DMS 273 treated with DMSO at 0.1 percent for 48 hours (cell line): ENCODE data around the gene OST4.
"Not testable (repeated sequence)": the region's sequence is repeated elsewhere in the genome, so short reads cannot be mapped to it uniquely, and the experiment has no call there.

ENCODE experiments used
- DNase-seq: peaks from one replicate; lab custom pipeline; 2025; lab: John Stamatoyannopoulos, UW

The OST4 gene

DNA sequence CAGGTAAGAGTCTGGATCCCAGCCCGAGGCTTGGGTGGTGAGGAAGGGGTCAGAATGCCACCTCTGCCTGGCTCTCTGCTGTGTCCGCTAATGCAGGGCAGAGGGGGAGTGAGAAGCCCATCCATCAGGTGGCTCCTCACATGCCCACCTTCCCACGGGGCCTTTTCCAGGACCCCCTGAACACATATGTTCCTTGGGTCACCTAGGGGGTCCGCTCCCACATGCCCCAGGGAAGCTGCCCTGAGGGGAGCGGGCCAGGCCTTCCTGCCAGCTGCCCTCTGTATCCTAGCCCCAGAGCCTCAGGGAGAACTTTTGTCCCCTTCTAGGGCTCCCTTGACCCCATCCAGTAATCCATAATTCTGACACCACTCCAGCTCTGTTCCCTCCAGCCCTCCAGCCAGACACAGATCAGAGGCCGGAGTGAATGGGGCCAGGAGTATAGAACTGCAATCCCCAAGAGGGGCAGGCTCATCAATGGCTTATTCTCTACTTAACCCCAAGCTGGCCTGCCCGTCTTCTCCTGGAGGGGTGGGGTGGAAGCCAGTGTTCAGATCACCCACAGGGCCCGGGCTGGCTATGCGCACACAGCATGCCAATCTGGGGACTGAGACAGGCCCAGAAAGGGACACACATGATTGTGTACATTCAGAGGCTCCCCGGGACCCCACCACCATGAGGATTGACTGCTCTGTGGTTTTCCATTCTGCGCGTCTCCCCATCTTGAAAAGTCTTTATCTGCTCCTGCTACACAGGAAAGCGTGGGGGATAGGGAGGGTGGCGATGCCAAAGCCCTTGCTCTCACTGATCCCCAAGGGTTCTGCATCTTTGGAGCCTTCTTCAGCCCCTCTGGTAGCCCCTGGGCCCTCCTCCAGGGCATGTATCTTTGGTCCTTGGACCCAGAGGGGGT lies 8.0 kb upstream of the OST4 start:
- no peak for DNase-seq

DNA sequence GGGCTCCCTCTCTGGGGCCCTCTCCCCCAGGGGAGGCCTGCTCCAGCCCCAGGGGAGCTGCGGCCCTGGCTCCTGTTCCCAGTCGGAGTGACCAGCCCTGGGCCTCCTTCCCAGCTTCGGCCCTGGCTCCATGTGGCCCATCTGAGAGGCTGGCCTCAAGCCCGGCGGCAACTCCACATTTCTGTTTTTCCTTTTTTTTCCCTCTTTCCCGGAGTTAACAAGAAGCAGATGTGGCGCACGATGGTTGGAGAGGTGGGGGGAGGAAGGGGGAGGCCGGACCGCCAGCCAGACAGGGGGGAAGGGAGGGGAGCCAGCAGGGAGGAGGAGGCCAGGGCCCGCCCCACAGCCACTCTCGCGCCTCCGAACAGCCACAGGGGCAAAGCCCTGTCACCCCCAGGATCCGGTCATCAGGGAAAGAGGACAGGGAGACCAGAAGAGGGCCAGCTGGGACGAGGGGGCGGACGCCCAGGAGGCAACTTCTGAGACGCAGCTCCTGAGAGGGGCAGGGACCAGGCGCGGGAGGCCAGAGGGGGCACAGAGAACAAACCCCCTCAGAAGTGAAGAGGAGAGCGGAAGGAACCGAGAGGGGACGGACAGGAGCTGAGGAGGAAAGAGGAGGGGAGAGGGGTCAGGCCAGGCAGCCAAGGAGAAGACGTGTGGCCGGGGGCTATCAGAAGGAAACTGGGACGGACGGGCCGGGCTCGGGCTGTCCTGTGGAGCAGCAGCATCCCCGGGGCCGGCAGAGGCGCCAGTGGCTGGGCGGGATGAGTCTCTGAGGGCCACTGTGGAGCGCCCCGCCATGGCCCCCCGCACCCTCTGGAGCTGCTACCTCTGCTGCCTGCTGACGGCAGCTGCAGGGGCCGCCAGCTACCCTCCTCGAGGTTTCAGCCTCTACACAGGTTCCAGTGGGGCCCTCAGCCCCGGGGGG lies 7.1 kb upstream of the OST4 start, which contains the start of gene EMILIN1:
Gene EMILIN1, plus strand, starts transcription at position 349 of the 928 bp plus-strand sequence. Its CDS starts 451 bp downstream, at position 800.
- DNase-seq, result no peak

DNA sequence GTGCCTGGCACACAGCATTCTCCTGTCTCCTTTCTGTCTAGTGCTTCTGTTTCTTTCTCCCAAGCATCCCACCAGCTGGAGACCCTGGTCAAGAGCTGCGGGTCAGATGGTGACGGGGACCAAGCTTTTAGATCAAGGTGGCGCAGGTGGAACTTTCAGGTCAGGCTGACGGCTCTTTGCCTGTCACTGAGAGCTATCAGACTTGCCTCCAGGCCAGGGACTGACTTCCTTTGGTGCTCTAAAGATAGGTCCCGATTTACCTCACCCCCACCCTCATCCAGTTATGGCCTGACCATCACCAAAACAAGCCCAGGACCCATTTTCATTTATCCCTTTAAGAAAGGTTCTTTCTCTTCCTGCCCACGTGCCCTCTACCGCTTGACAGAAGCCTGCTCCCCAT lies 5.8 kb upstream of the OST4 start:
- DNase-seq, result no peak

DNA sequence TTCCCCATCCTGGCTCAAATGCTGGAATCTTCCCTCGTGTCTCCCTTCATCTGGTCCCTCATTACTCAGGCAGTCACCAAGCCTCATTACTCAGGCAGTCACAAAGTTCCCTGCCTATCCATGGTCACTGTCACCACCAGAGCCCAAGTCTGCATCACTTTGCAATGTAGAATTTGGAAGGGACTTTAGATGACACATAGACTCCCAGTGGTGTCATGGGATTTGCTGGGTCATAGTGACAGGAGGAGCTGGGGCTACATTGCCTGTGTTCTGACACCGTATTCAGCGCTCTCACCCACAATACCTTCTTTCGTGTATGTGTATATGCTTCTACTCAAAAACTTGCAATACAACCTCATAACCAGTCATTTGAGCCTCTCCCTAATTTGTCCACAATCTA lies 4.9 kb upstream of the OST4 start:
- DNase-seq, result no peak

DNA sequence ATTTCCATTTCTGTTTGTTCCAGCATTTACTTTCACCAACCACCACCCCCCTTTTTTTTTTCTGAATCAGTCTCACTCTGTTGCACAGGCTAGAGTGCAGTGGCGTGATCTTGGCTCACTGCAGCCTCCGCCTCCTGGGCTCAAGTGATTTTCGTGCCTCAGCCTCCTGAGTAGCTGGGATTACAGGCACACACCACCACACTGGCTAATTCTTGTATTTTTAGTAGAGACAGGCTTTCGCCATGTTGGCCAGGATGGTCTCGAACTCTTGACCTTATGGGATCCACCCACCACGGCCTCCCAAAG lies 4.1 kb upstream of the OST4 start:
- not testable (repeated sequence) for DNase-seq

DNA sequence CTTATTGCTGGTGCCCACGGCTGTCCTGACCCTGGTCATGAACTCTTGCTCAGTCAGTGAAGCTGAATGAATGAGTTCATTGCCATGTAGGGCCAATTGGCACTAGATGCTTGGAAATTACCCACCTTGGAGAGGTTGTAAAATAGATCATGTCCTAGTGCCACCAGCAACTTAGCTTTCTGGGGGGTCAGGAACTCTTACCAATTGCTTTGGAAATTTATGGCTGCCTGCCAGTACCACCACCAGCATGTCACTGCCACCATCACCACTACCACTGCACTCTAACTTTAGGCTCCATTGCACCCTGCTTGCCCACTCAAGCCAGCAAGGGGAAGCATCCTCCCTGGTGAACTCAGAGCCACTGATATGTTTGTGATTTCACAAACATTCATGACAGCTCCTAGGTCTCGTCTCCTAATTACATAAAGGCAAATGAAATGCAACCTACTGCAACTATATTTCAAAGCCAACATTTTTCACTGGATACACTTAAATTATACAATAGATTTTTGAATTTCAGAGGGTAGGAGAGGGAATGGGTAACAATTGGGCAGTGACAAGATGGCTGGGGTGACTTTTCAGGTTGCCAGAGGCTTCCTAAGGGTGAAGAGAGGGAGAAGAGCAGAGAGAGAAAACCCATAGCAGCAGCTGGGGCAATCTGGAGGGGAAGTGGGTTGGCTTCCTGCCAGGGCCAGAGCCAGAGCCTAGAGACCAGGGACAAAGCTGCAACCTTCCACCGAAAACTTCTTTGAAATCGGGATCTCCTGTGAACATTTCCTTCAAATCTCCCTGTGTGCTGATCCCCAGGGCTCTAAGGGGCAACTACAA lies 3.5 kb upstream of the OST4 start:
- peak; percentile 20 for DNase-seq

DNA sequence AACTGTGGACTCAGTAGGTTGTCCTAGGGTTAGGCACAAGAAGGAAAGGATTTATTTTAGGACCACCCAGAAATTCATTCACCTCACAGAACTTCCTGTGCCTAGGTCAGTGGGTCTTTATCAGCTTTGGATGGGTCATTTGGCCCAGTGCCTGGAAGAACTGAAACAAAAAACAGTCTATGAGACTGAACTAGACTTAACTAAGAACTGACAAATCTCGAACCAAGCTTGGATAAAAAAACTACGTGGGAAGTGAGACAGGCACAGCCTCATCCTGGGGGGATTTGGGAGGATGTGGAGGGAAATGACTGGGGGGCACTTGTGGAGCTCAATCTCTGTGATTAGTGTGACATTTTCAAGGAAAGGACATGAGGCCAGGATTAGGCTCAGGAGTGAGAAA lies 2.3 kb upstream of the OST4 start:
- no peak for DNase-seq

DNA sequence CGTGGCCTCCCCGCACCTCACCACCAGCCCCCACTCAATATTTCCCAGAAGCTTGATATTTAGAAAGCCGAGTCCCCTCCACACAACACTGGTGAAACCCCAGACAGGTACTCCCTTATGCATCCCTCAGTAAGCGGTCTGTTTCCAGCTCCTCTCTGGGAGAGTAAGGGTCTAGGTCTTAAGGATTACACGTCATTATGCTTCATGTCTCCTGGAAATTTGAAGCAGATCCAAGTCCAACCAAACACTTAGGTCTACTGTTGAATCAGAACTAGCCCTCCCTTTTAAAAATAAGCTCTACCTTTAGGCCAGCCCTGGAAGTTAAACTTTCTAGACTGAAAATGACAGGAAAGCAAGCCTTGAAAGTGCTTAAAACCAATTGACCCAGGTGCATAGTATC lies 1.5 kb upstream of the OST4 start:
- no peak for DNase-seq

DNA sequence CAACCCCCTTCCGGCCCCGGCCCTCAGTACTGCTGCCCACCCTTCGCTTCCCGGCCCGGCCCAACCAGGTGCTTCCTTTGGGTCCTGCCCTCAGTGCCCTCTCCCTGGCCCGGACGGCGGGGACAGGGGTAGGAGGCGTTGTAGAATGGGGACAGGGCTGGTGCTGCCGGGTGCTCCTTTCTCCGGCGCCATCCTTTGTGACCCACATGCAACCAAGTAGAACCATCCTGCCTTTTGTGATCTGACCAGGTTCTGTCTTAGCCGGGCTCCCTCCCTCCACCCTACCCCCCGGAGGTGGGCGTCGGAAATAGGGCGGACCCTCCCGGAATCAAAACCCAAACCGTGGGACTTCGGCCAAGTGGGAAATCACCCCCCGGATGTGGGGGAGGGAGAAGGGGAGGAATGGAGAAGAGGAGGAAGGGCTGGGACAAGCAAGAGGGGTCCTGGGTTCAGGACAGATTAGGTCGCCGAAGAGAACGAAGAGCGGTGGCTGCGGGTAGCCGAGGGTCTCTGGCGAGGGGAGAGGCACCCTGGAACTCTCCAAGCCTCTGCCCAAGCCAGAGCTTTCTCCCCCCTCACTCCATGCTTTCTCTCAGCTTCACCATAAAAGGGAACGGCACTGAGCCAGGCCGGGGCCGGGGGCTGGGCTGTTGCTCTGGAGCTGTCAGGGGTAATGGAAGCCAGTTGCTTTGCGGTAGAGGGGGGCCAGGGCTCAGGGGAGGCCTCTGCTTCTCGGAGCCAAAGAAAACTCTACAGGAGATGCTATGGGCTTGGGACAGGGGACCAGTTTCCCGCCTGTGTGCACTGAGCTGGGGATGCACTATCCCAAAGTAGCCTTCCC lies 756 bp upstream of the OST4 start:
- no peak for DNase-seq

DNA sequence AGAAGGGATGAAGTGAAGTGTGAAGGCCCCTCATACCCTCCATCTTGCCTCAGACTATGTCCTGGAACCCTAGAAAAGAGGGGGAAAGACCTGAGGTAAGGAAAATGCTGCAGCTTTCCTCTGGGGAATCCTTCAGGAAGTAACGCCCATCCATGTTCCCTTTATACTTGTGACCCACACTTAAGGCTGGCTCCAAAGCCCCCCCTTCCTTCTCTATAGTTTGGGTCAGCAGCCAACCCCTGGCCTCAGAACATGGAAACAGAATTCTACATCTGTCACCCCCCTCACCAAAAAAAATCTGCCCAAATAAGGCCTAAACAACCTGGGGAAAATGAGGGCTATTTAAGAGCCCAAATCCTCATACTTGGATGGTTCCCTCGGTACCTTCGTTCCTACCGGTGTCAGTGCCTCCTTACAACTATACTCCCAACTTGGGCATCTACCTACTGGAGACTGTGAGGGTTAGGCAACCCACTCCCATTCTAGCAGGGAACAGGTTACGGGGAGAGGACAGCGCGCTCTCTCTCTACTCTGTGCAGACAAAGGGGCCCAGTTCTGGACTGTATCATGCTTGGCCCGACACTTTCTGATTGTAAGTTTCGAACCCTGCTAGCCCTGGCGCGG lies 689 bp downstream of the OST4 start:
- DNase-seq, result no peak

DNA sequence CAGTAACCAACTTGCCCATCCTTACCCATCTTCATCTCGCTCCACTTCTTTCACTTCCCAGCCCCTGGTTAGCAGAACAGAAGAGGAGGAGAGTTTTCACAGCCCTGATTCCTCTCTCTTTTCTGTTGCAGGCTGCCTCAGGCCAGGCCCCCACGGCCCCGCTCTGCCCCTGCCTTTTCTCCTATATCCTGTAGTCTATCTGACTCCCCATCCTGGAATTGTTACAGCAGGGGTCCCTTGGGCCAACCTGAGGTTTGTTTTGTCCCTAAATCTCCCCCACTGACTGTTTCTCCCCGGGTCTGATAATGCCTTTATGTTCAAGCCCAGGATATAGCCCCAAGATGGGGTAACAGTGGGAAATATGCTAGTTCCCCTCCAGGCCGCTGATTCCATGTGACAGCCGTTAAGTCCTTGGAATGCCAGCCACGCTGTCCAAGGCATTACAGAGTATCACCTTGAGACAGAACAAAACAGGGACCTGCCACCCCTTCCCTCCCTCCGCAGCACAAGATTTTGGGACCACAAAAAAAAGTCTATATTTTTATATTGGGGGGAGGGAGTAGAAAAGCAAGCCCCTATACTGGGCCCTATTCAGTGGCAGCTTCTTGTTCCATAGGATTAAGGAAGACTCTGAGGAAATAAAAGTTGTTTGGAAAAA lies 1.4 kb downstream of the OST4 start:
- DNase-seq, result no peak

DNA sequence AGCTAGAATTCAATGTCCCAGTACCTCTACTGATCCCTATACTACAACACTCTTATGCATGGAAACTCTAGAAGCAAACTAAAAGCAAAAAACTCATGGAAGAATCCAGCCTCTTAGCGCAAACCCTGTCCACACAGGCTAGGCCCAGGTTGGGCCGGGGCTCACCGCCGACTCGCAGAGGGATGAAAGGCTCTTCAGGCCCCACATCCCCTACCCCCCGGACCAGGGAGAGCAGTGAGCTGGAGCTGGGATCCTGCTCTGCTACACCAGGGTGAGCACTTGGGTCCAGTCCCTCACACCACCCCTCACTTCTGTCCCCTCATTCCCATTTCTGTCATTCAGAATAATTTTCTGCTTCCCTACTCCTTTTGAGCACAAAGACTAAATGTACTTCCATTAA lies 2.0 kb downstream of the OST4 start:
- no peak for DNase-seq

DNA sequence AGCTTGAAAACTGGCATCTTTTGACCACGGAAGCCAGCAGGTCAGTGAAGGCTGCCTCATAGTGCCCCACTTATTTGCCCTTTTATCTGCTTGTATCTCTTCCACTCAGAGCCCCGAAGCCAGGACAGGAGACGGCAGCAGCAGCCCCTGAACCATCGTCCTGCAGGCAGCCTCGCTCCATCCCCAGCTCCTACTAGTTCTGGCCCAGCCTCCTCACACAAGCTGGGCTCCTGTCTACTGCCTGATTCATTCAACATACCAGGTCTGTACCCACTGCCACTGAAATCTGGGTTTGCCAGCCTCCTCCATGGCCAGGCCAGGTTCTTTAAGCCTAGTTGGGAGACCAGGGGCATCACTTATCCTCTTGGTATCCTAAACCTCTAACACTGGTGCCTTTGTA lies 4.1 kb downstream of the OST4 start:
- no peak for DNase-seq

DNA sequence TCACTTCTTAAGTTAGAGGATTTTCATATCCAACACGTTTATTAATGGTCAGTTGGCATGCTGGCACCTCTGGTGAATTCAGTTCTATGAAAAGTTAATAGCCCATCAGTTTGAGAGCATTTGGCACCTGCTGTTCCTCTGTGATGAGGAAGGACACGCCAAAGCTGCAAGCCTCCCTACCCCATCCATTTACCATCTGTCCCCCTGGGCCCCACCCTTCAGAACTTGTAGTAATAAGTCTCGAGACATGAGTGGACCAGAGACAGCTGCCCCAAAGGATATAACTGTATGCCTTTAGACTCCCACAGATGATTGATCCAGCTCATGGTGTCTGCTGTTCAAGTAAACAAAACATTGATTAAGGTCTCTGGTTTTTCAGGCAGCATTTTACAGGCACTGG lies 6.3 kb downstream of the OST4 start:
- DNase-seq, result no peak

DNA sequence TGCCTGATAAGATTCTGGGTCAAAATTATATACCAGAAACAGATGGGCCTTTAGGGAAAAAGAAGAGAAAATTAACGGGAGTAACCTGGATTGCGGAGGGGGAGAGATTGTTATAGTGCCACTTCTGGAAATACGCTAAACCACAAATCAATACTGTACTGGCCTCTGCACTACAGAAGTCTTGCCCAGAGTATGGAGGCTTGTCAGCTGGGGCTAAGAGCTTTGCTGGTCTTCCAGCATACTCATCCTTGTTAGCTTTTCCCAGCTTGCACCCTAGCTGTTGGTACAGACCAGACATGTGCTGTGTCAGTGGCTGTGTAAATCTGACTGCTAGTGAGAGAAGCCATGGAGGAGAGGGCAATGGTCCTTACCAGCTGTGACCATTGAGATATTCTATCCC lies 11.1 kb downstream of the OST4 start:
- no peak for DNase-seq

DNA sequence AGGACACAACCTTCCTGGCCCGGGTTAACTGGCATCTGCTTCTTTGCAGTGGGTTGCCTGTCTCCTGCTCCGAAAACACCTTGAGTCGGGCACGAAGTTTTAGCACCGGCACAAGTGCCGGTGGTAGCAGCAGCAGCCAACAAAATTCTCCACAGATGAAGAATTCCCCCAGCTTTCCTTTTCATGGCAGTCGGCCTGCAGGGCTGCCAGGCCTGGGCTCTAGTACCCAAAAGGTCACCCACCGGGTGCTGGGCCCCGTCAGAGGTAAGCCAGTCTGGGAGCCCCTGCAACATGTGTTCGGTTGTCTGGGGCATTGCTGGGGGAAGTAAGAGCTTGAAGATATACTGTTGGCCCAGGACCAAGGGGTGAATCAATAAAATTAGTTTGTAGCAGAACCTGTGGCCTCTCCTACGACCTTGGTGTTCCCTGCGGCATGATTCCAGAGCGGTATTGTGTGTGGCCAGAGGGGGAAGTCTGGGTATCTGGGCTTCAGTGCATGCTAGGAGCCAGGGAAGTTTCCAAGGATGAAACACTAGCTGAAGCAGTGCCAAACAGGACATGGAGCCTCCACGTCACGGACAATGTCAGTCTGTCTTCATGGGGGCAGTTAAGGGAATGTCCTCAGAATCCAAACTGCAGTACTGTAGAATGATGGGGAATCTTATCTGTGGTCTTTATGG lies 12.2 kb downstream of the OST4 start:
- no peak for DNase-seq

DNA sequence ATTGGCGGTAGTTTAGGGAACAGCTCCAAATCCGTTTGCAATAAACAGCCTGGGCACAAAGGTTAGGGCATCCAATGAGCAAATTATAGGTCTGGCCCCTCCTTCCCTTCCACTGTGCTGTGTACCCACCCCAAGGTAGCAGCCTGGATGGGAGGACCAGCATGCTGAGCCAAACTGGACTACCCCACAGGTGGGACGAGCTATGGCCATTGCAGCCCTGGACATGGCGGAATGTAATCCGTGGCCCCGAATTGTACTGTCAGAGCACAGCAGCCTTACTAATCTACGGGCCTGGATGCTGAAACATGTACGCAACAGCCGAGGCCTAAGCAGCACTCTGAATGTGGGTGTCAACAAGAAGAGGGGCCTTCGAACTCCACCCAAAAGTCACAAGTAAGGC lies 13.2 kb downstream of the OST4 start:
- DNase-seq, result no peak

DNA sequence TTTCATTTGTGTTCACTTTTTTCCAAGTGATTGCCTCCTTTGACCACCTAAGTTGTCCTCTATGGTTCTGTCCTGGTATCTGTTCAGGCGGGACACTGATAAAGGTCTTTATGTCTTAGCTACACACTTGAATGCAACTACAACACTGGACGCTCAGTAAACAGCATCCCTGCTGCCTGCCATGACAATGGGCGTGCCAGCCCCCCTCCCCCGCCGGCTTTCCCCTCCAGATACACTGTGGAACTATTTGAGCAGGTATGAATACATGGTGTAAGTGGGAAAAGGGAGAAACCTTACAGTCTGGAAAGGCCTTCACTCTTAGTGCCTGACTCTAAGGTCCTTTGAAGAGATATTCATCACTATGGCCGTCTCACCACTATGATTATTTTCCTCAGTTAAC lies 14.3 kb downstream of the OST4 start:
- no peak for DNase-seq

DNA sequence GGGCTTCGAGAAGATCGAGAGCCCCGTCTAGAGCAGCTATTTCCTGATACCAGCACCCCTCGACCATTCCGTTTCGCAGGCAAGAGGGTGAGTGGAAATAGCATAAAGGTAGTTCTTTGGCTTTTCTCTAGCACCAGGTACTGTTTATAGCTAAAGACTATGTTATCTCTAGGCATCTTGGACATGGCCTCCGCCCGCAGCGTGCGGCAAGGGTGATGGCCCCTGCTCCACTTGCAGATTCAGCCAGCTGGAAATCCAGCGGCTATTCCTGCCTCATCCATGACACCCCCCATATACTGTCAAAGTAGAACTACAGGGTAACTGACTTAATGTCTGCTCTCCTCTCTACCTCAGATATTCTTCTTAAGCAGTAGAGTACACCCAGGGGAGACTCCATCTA lies 16.7 kb downstream of the OST4 start:
- DNase-seq, result no peak

DNA sequence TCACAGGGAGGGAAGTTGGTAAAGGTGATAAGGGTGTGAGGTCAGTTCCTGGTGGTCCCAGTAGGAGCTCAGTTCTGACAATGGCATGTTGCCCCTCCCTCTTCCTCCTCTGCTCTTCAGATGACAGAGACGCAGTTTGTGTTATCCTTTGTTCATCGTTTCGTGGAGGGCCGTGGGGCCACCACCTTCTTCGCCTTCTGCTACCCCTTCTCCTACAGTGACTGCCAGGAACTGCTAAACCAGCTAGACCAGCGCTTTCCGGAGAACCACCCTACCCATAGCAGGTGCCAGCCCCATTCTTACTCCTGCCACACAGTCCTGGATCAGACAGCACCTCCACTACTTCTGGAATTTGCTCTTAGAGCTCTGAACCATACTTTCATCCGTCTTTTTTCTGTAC lies 17.7 kb downstream of the OST4 start:
- DNase-seq, result no peak
